ENCODE measurements around the gene ERCC4. TPM values are rescaled to one million over a fixed set of nuclear protein-coding genes. Genes with fewer than 3 reads are reported as not detected.
"Not testable (repeated sequence)": the region's sequence is repeated elsewhere in the genome, so short reads cannot be mapped to it uniquely, and the experiment has no call there.

Gene ERCC4
- total RNA-seq, 2 donors from 2014 or later: 6.1 to 11.2 TPM

GRCh38 chr16:13902677-13903076 is 17.3 kb upstream of the ERCC4 start:
- Mint-ChIP-seq H3K9me3 (peaks cover 4% of the 10 kb centered on the region), H3K4me1 (peaks cover 5% of the 10 kb centered on the region), H3K27ac (no peak overlapping the region), H3K4me3 (no peak overlapping the region), H3K27me3 (peaks cover 32% of the 10 kb centered on the region), H3K36me3 (ENCODE audit: low read depth) (no peaks in the 10 kb centered on the region)
- no peak for ATAC-seq (replicated peaks)

- no peak for ATAC-seq (replicated peaks)
Observed at GRCh38 chr16:13904179-13904691, 15.7 kb upstream of the ERCC4 start.

DNA sequence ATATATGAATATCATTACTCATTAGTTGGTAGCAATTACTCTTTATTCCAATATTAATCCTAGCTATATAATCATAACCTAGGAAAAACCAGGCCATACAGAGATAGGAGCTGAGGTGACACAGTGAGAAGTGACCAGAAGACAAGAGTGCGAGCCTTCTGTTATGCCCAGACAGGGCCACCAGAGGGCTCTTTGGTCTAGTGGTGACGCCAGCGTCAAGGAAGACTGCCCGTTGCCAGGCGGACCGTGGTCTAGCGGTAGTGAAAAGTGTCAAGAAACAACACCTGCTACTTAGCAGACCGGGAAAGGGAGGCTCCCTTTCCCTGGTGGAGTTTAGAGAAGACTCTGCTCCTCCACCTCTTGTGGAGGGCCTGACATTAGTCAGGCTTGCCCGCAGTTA is 15.1 kb upstream of the ERCC4 start:
- not testable (repeated sequence) for ATAC-seq (replicated peaks)

More at GRCh38 chr16:13904179-13904691, 15.7 kb upstream of the ERCC4 start:
- Mint-ChIP-seq H3K36me3 (ENCODE audit: low read depth) (no peaks in the 10 kb centered on the region), H3K4me1 (peaks cover 5% of the 10 kb centered on the region), H3K27me3 (peaks cover 45% of the 10 kb centered on the region), H3K4me3 (no peak overlapping the region), H3K27ac (no peak overlapping the region), H3K9me3 (peaks cover 4% of the 10 kb centered on the region)

DNA sequence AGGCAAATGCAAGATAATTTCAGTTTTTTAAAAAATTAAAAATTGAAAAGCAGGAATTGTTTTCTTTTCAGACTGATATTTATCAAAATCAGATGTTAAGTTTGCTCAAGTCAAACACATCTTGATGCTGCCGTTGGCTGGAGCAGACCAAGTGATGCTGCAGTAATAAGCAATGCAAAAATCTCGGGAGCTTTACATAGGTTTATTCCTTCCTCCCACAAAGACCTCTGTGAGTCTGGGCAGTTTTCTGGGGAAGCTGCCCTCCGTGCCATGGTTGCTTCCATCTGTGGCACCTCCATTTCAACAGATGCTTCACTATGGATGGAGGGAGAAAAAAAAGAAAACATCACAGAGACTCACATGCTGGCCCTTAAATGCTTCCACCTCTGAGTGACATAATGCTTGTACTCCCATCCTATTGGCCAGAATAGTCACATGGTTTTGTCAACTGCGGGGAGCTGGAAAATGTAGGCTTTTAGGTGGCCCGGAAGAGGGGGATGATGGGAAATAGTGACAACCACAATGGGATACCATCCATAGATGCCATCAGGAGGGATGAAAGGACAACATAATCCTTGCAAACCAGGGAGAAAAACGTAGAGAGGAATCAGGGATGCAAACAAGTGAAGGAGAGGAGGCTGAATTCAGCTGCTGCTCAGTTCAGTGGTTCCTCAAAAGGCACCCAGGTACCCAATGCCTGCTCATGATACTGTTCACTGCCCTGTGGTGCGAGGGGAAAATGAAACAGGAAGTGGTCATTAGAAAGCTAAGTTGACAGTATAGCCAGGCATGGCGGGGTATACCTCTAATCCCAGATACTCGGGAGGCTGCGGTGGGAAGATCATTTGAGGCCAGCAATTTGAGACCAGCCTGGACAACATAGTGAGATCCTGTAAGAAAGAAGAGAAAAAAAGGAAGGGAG is 13.5 kb upstream of the ERCC4 start:
- Mint-ChIP-seq H3K4me1 (peaks cover 5% of the 10 kb centered on the region), H3K36me3 (ENCODE audit: low read depth) (no peaks in the 10 kb centered on the region), H3K27me3 (peaks cover 41% of the 10 kb centered on the region), H3K27ac (peak overlapping the region; percentile 42), H3K4me3 (no peak overlapping the region), H3K9me3 (peaks cover 4% of the 10 kb centered on the region)
- ATAC-seq (replicated peaks): no peak

More for the DNA sequence above, 15.1 kb upstream of the ERCC4 start:
- peaks cover 45% of the 10 kb centered on the region for H3K27me3 Mint-ChIP-seq
- H3K4me1 Mint-ChIP-seq; H3K4me3 Mint-ChIP-seq; H3K27ac Mint-ChIP-seq; H3K36me3 Mint-ChIP-seq (ENCODE audit: low read depth); H3K9me3 Mint-ChIP-seq: not testable (repeated sequence)

GRCh38 chr16:13907431-13907830 is 12.5 kb upstream of the ERCC4 start:
- ATAC-seq (replicated peaks): no peak
- Mint-ChIP-seq H3K4me3 (no peak overlapping the region), H3K36me3 (ENCODE audit: low read depth) (no peaks in the 10 kb centered on the region), H3K9me3 (no peaks in the 10 kb centered on the region), H3K27ac (no peak overlapping the region), H3K27me3 (peaks cover 41% of the 10 kb centered on the region), H3K4me1 (peaks cover 5% of the 10 kb centered on the region)

GRCh38 chr16:13909069-13909468 is 10.9 kb upstream of the ERCC4 start:
- ATAC-seq (replicated peaks): no peak
- Mint-ChIP-seq H3K36me3 (ENCODE audit: low read depth) (no peaks in the 10 kb centered on the region), H3K9me3 (no peaks in the 10 kb centered on the region), H3K27ac (no peak overlapping the region), H3K27me3 (peaks cover 37% of the 10 kb centered on the region), H3K4me1 (peaks cover 5% of the 10 kb centered on the region), H3K4me3 (no peak overlapping the region)

DNA sequence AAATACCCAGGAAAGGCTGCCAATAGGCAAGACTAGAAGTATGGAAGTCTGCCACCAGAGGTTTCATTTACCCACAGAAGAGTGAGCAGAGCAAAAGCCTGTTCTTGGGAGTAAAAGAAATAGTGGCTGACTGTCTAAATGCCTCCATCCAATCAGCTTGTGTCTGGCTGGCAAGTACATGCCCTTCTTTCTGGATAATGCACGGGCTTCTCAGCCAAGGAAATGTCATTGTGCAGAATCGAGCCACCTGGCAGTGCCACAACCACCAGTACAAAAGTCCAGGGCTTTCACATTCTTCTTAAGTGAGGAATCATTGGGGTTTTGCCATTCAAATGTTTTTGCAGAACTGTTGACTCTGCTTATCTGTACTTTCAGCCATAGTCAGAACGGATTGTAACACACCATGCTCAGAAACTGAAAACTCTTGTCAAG is 10.1 kb upstream of the ERCC4 start:
- peaks cover 5% of the 10 kb centered on the region for H3K4me1 Mint-ChIP-seq
- no peaks in the 10 kb centered on the region for H3K36me3 Mint-ChIP-seq (ENCODE audit: low read depth)
- peaks cover 37% of the 10 kb centered on the region for H3K27me3 Mint-ChIP-seq
- no peaks in the 10 kb centered on the region for H3K9me3 Mint-ChIP-seq
- H3K27ac Mint-ChIP-seq: no peak overlapping the region
- no peak overlapping the region for H3K4me3 Mint-ChIP-seq
- ATAC-seq (replicated peaks): no peak

DNA sequence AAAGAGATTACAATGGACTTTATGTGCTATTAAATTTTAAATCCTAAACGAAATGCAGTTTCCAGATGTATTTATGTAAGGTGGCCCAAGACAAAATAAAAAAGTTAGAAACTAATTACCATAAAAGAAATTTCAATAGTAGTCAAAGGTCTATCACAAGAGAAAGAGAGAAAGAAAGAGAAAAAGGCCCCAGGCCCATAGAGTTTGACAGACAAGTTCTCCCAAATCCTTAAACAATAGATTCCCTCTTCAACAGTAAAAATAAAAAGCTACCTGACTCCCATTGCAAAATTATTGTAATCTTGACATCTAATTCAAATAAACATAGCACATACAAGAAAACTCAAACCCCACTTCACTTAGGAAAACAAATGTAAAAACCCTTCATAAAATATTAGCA is 8.6 kb upstream of the ERCC4 start:
- Mint-ChIP-seq H3K27me3 (peaks cover 29% of the 10 kb centered on the region), H3K4me1 (peaks cover 5% of the 10 kb centered on the region), H3K36me3 (ENCODE audit: low read depth) (no peaks in the 10 kb centered on the region), H3K27ac (no peak overlapping the region), H3K4me3 (no peak overlapping the region), H3K9me3 (no peaks in the 10 kb centered on the region)
- ATAC-seq (replicated peaks): no peak

DNA sequence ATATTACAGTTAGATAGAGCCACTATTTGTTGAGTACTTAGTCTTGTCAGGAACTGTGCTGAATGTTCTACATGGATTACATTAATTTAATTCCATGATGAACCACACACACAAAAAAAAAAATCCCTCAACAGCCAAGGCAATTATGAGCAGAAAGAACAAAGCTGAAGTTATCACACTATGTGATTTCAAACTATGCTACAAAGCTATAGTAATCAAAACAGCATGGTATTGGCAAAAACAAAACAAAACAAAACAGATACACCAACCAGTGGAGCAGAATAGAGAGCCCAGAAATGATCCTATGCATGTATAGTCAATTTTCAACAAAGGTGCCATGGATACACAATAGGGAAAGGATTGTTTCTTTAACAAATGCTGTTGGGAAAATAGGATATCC is 8.1 kb upstream of the ERCC4 start:
- H3K4me3 Mint-ChIP-seq: no peak overlapping the region

DNA sequence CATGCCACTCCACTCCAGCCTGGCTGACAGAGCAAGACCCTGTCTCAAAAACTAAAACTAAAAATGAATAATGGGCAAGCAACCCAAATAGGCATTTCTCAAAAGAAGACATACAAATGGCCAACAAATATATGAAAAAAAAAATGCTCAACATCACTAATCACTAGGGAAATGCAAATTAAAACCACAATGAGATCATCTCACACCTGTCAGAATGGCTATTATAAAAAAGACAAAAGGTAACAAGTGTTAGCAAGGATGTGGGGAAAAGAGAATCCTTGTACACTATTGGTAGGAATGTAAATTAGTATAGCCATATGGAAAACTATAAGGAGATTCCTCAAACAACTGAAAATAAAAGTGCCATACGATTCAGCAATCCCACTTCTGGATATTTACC is 7.1 kb upstream of the ERCC4 start:
- H3K27ac Mint-ChIP-seq: no peak overlapping the region
- H3K27me3 Mint-ChIP-seq: peaks cover 18% of the 10 kb centered on the region
- no peaks in the 10 kb centered on the region for H3K9me3 Mint-ChIP-seq
- no peaks in the 10 kb centered on the region for H3K36me3 Mint-ChIP-seq (ENCODE audit: low read depth)
- no peak overlapping the region for H3K4me3 Mint-ChIP-seq
- no peak for ATAC-seq (replicated peaks)
- H3K4me1 Mint-ChIP-seq: no peaks in the 10 kb centered on the region

More for the DNA sequence above, 8.1 kb upstream of the ERCC4 start:
- Mint-ChIP-seq H3K9me3 (no peaks in the 10 kb centered on the region), H3K36me3 (ENCODE audit: low read depth) (no peaks in the 10 kb centered on the region), H3K27me3 (peaks cover 23% of the 10 kb centered on the region), H3K4me1 (peaks cover under 1% of the 10 kb centered on the region), H3K27ac (no peak overlapping the region)
- ATAC-seq (replicated peaks): no peak

DNA sequence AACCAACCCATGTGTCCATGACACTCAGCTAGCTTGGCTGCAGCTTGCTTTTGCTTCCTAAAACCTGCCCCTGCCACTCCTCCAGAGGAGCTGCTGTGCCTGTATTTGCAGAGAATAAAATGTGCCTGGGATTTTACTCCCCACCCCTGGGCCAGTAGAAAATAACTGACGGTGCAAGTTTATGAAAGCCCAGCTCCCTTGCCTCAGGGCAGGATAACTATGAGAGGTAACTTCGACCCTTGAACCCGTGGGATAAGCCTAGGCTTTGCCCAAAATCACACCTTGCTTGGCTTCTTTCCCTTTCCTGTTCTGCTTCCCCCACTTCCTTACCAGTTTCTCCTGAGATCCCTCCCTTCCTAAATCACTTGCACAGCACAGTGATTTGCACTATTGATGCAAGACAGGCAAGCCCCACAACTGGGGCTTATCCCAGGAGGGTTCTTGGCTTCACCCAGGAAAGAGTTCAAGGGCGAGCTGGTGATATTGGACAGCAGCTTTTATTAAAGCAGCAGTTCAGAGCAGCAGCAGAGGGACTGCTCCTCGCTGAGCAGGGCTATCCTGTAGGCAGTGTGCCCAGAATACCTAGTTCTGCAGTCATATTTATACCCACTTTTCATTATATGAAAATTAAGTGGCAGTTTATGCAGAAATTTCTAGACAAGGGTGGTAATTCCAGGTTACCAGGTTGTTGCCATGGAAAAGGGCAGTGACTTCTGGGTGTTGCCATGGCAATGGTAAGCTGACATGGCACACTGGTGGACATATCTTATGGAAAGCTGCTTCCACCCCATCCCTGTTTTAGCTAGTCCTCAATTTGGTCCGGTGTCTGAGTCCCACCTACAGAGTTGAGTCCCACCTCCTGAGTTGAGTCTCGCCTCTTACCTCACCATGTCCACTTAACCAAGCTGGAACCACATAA is 6.3 kb upstream of the ERCC4 start:
- H3K4me3 Mint-ChIP-seq: no peak overlapping the region
- no peaks in the 10 kb centered on the region for H3K36me3 Mint-ChIP-seq (ENCODE audit: low read depth)
- no peak overlapping the region for H3K27ac Mint-ChIP-seq
- no peaks in the 10 kb centered on the region for H3K9me3 Mint-ChIP-seq
- no peak for ATAC-seq (replicated peaks)
- H3K4me1 Mint-ChIP-seq: no peaks in the 10 kb centered on the region
- H3K27me3 Mint-ChIP-seq: peaks cover 10% of the 10 kb centered on the region

DNA sequence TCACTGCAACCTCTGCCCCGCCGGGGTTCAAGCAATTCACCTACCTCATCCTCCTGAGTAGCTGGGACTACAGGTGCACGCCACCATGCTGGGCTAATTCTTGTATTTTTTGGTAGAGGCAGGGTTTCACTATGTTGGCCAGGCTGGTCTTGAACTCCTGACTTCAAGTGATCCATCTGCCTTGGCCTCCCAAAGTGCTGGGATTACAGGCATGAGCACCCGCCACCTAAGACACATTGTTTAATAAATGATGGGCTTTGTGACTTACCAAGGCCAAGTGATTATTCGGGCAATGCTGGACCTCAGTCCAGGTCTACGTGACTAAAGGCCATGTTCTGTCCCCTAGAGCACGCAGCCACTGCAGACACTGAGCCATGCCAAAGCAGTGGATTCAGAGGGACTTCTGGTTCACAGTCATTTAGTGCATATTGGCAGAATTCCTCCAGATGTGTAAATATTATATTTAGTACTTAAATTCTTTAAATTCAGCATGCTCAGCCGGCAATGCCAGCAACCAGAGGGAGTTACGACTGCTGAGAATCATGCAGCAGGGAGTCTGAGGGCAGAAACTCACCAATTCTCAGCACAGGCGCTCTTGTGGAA is 4.8 kb upstream of the ERCC4 start:
- no peak for ATAC-seq (replicated peaks)
- no peak overlapping the region for H3K27ac Mint-ChIP-seq
- peaks cover 7% of the 10 kb centered on the region for H3K27me3 Mint-ChIP-seq
- no peak overlapping the region for H3K4me3 Mint-ChIP-seq
- H3K36me3 Mint-ChIP-seq (ENCODE audit: low read depth): no peaks in the 10 kb centered on the region
- H3K4me1 Mint-ChIP-seq: peaks cover 5% of the 10 kb centered on the region
- no peaks in the 10 kb centered on the region for H3K9me3 Mint-ChIP-seq

DNA sequence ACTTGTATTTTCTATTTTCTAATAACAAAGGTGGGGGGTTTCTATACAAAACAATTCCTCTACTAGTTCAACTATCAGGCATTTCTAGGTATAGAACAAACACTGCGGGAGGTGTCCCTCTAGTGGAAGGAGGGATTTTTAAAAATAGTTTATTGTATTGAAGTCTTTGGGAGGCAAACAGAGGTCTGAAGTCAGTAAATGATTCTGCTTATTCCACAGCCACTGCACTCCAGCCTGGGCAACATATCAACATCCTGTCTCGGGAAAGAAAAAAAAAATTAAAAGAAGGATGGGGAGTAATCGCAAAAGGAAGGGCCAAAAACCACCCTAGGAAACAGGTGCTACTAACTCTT is 648 bp upstream of the ERCC4 start:
- no peaks in the 10 kb centered on the region for H3K27me3 Mint-ChIP-seq
- peak overlapping the region; percentile 97 for H3K4me3 Mint-ChIP-seq
- peak; percentile 17 for ATAC-seq (replicated peaks)
- peaks cover 10% of the 10 kb centered on the region for H3K36me3 Mint-ChIP-seq (ENCODE audit: low read depth)
- H3K27ac Mint-ChIP-seq: peak overlapping the region; percentile 98
- H3K9me3 Mint-ChIP-seq: no peaks in the 10 kb centered on the region
- H3K4me1 Mint-ChIP-seq: peaks cover 21% of the 10 kb centered on the region

- ATAC-seq (replicated peaks): no peak
- Mint-ChIP-seq H3K4me1 (peaks cover 21% of the 10 kb centered on the region), H3K4me3 (peak overlapping the region; percentile 97), H3K27me3 (no peaks in the 10 kb centered on the region), H3K36me3 (ENCODE audit: low read depth) (peaks cover 19% of the 10 kb centered on the region), H3K27ac (peak overlapping the region; percentile 98), H3K9me3 (no peaks in the 10 kb centered on the region)
Observed at GRCh38 chr16:13920510-13920818, 510 bp downstream of the ERCC4 start.
